Brain microvascular endothelial cell (primary cell): ENCODE data around the gene OTP.

Experiments
- DNase-seq: peaks from one replicate; pipeline ENCODE4 v3.0.0-alpha.2; 2020
- H3K27ac ChIP-seq: fragments of 250-450 bp; sonication (Bioruptor Pico); 2 replicates; pipeline ENCODE4 v1.5.1; 2020; ENCODE audit warnings: mild to moderate bottlenecking, moderate library complexity
- H3K27me3 ChIP-seq: fragments of 250-450 bp; sonication (Bioruptor Pico); replicated peaks from 2 replicates; pipeline ENCODE4 v1.5.1; 2020; ENCODE audit warnings: mild to moderate bottlenecking
- H3K36me3 ChIP-seq: fragments of 250-450 bp; sonication (Bioruptor Pico); replicated peaks from 2 replicates; pipeline ENCODE4 v1.5.1; 2020; ENCODE audit warnings: mild to moderate bottlenecking
- H3K4me3 ChIP-seq: 2 replicates; pipeline ENCODE4 v1.5.1; 2011; ENCODE audit warnings: low read depth, mild to moderate bottlenecking, control low read depth, low read length, moderate library complexity
- in situ Hi-C: cut with HindIII; loops from 2 replicates; pipeline ENCODE4 v1.10.0; 2017; ENCODE audit warnings: low sequenced_read_pairs, low pct_ligation_motif_present
- TF ChIP-seq, protein P1 (sequence below): IDR thresholded peaks from 2 replicates; pipeline ENCODE4 v1.5.1; 2011; ENCODE audit warnings: low read depth, mild to moderate bottlenecking, moderate library complexity, low read length, control low read depth, inconsistent platforms; ENCODE audit errors: missing control alignments

The OTP gene

DNA sequence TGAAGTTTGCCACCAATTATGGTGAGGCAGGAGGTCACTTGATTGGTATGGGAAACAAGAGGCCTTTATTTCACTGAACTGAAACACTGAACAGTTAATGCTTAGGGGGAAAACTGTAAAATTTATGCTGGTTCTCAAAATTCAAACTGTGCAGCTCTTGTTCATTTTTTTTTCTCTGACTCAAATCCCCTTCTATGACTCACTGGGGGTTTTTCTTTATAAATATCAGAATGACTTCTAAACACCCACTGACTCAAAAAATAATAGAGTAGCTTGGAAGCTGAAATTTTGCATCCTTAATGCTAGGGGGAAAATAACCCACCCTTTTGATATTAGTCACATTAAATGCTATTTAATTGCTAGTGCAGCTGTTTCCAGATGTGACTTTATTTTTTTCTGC, 24.1 kb upstream of the OTP start:
- Histone ChIP-seq H3K36me3 (no peaks in the 10 kb centered on the region), H3K4me3 (no peak overlapping the region), H3K27me3 (peaks cover 12% of the 10 kb centered on the region), H3K27ac (no peak overlapping the region)
- TF ChIP-seq, protein P1, sequence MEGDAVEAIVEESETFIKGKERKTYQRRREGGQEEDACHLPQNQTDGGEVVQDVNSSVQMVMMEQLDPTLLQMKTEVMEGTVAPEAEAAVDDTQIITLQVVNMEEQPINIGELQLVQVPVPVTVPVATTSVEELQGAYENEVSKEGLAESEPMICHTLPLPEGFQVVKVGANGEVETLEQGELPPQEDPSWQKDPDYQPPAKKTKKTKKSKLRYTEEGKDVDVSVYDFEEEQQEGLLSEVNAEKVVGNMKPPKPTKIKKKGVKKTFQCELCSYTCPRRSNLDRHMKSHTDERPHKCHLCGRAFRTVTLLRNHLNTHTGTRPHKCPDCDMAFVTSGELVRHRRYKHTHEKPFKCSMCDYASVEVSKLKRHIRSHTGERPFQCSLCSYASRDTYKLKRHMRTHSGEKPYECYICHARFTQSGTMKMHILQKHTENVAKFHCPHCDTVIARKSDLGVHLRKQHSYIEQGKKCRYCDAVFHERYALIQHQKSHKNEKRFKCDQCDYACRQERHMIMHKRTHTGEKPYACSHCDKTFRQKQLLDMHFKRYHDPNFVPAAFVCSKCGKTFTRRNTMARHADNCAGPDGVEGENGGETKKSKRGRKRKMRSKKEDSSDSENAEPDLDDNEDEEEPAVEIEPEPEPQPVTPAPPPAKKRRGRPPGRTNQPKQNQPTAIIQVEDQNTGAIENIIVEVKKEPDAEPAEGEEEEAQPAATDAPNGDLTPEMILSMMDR = no peak
- DNase-seq = no peak
- in situ Hi-C loops = no loop called here

DNA sequence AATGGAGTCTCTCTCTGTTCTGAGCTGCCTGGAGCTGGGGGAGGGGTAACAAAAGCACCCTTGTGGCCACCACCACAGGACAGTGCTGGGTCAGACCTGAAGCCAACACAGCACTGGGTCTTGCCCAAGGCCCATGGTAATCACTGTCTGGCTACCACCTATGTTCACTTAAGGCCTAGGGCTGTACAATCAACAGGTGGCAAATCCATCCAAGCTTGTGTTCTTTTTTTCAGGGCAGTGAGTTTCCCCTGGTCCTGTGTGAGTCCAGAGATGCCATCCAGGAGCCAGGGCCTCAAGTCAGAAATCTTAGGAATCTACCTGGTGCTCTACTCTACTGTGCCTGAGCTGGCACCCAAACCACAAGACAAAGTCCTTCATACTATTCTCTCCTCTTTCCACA, 20.1 kb upstream of the OTP start:
- TF ChIP-seq, protein P1 = no peak
- in situ Hi-C loops = no loop called here
- no peak overlapping the region for H3K27ac ChIP-seq
- DNase-seq = no peak
- H3K4me3 ChIP-seq = no peak overlapping the region
- no peaks in the 10 kb centered on the region for H3K36me3 ChIP-seq
- peaks cover 30% of the 10 kb centered on the region for H3K27me3 ChIP-seq

DNA sequence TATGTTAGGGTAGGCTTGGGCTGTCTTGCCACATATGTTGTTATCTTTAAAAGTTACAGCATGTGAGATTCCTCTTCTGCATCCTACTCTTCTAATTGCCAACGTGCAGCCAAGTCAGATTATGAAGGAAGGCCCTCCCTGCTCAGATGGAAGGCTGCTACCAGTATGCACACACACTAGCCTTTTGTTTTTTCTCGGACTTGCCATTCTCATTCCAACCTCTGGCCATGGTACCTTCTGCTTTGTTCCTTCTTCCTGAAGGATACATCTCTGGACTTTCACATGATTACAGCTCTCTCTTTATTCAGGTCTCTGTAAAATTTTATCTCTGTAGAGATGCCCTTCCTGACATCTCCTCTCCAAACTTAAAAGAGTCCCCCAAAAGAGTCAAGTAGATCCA, 12.8 kb upstream of the OTP start:
- Histone ChIP-seq H3K4me3 (no peak overlapping the region), H3K27ac (no peak overlapping the region), H3K36me3 (no peaks in the 10 kb centered on the region), H3K27me3 (peaks cover 65% of the 10 kb centered on the region)
- in situ Hi-C loops = no loop called here
- DNase-seq = no peak
- TF ChIP-seq, protein P1 = no peak

DNA sequence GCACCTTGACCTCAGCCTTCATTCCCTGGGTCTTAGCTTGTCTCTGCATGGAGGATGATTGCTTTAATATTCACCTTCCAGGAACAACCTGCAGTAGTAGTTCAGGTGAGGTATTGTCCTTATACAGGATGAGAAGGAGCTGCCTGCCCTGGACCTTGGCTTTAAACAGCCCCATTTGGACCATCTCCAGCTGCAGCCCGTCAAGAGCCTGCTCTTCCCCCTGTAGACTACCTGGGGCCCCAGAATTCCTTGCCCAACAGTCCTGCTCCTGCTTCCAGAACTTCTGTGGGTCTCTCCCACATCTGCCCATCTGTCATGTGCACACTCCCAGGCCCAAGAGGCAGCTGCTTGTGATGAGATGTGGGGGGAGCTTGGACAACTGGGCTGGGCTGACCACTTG, 12.2 kb upstream of the OTP start:
- no peak for DNase-seq
- no peak overlapping the region for H3K27ac ChIP-seq
- H3K27me3 ChIP-seq = peaks cover 71% of the 10 kb centered on the region
- no peaks in the 10 kb centered on the region for H3K36me3 ChIP-seq
- no peak overlapping the region for H3K4me3 ChIP-seq
- TF ChIP-seq, protein P1 = no peak
- in situ Hi-C loops = no loop called here

DNA sequence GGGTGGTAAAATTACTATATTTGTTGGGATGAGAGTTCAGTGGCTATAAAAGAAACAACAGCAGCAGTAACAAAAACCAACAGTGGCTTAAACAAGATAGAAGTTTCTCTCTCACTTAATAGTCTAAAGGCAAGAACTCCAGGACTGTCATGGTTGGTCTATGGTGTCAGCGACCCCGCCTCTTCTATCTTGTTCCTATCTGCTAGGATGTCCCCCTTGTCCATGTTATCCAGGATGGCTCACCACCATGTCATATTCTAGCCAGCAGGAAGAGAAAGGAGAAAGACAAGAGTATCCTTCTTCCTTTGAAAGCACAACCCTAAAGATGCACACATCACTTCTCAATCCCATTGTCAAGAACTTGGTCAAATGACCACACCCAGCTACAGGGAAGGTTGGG, 11.3 kb upstream of the OTP start:
- no peak for DNase-seq
- in situ Hi-C loops = no loop called here
- H3K27me3 ChIP-seq = peaks cover 70% of the 10 kb centered on the region

More for the DNA sequence above, 11.3 kb upstream of the OTP start:
- H3K36me3 ChIP-seq = no peaks in the 10 kb centered on the region
- H3K27ac ChIP-seq = no peak overlapping the region
- no peak overlapping the region for H3K4me3 ChIP-seq
- TF ChIP-seq, protein P1 = no peak
